ENCODE data around the gene GABARAP.
A peak's percentile ranks its signal among the peaks of the same experiment; 100 is the strongest.

Gene GABARAP

GRCh38 chr17:7283471-7284216 lies 41.4 kb upstream of the GABARAP start:
- Histone ChIP-seq H4K20me1 (ENCODE audit: insufficient read depth, low read length, poor library complexity, severe bottlenecking) (no peaks in the 10 kb centered on the region), H3K79me2 (ENCODE audit: insufficient read depth, low read length) (no peaks in the 10 kb centered on the region), H3K36me3 (ENCODE audit: insufficient read depth, low read length) (no peaks in the 10 kb centered on the region), H3K4me1 (ENCODE audit: insufficient read depth, low read length, poor library complexity, severe bottlenecking) (peaks cover 13% of the 10 kb centered on the region), H3K27me3 (ENCODE audit: insufficient read depth, low read length, poor library complexity, severe bottlenecking) (no peaks in the 10 kb centered on the region), H3K4me3 (ENCODE audit: low read length, poor library complexity, severe bottlenecking) (no peak overlapping the region), H3K4me2 (ENCODE audit: low read depth, low read length, poor library complexity, severe bottlenecking) (no peak overlapping the region), H3F3A (ENCODE audit: low read depth) (0 out of 2 replicates have a peak, but pooled peaks cover 3% of the 10 kb centered on the region), H3K9me3 (ENCODE audit: insufficient read depth, low read depth, low read length) (no peaks in the 10 kb centered on the region), H3K9ac (ENCODE audit: low read depth, low read length, poor library complexity, severe bottlenecking) (no peak overlapping the region), H2AFZ (ENCODE audit: low read length) (no peak overlapping the region), H3K9me2 (replicated peaks; ENCODE audit: low read depth, low read length) (no peaks in the 10 kb centered on the region)
- TF ChIP-seq, protein P1, sequence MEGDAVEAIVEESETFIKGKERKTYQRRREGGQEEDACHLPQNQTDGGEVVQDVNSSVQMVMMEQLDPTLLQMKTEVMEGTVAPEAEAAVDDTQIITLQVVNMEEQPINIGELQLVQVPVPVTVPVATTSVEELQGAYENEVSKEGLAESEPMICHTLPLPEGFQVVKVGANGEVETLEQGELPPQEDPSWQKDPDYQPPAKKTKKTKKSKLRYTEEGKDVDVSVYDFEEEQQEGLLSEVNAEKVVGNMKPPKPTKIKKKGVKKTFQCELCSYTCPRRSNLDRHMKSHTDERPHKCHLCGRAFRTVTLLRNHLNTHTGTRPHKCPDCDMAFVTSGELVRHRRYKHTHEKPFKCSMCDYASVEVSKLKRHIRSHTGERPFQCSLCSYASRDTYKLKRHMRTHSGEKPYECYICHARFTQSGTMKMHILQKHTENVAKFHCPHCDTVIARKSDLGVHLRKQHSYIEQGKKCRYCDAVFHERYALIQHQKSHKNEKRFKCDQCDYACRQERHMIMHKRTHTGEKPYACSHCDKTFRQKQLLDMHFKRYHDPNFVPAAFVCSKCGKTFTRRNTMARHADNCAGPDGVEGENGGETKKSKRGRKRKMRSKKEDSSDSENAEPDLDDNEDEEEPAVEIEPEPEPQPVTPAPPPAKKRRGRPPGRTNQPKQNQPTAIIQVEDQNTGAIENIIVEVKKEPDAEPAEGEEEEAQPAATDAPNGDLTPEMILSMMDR (conservative IDR thresholded peaks at IDR 0.05; ENCODE audit: low read length) = no peak
- TF ChIP-seq EZH2phosphoT487 (IDR thresholded peaks at IDR 0.05; ENCODE audit: borderline replicate concordance) = no peak

GRCh38 chr17:7282752-7283321 lies 40.6 kb upstream of the GABARAP start:
- H3K4me2 ChIP-seq (ENCODE audit: low read depth, low read length, poor library complexity, severe bottlenecking) = no peak overlapping the region
- no peak overlapping the region for H3K9ac ChIP-seq (ENCODE audit: low read depth, low read length, poor library complexity, severe bottlenecking)
- H2AFZ ChIP-seq (ENCODE audit: low read length) = no peak overlapping the region

DNA sequence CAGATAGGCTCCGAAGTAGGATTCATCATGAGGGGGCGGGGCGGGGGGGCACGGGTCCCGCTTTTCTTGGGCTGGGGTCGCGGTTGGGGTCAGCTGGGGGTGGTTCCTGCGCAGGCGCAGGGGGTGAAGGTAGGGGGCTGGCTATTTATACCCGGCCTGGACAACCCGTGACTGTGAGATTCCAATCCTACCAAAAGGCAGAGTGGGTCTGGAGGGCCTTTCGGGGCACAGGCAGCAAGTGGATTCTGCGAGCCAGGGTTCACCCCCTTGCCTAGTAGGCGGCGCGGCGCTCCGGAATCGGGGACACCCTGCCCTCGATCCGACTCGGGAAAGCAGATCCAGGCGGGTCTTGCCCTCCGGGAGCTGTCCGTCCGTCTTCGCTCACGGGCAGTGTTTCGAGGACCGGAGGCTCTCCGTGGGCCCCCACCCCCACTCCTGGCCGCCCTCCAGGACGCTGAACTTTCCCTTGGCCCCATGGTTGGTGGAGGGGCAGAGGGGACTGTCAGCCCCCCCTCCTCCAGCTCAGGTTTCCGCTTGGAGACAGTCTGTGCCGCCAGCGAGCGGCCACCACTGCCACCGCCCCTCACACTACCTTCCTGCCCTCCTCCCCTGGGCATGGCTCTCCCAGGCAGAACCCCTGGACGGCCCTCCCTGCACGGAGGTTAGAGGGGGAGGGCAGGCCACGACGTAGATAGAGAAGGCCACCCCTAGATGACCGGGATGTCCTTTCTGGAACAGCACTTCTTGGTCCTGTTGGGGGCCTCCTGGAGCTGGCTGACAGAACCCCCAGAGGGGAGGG lies 39.9 kb upstream of the GABARAP start:
- H3F3A ChIP-seq (ENCODE audit: low read depth) = 0 out of 2 replicates have a peak, but pooled peaks cover 3% of the 10 kb centered on the region
- peak overlapping the region; percentile 67 for H2AFZ ChIP-seq (ENCODE audit: low read length)
- peak overlapping the region; percentile 90 for H3K4me2 ChIP-seq (ENCODE audit: low read depth, low read length, poor library complexity, severe bottlenecking)
- H3K9me2 ChIP-seq (replicated peaks; ENCODE audit: low read depth, low read length) = no peaks in the 10 kb centered on the region
- H3K36me3 ChIP-seq (ENCODE audit: insufficient read depth, low read length) = no peaks in the 10 kb centered on the region
- H4K20me1 ChIP-seq (ENCODE audit: insufficient read depth, low read length, poor library complexity, severe bottlenecking) = no peaks in the 10 kb centered on the region
- H3K9me3 ChIP-seq (ENCODE audit: insufficient read depth, low read depth, low read length) = no peaks in the 10 kb centered on the region
- no peak for TF ChIP-seq EZH2phosphoT487 (IDR thresholded peaks at IDR 0.05; ENCODE audit: borderline replicate concordance)
- TF ChIP-seq, protein P1 (conservative IDR thresholded peaks at IDR 0.05; ENCODE audit: low read length) = no peak
- peak overlapping the region; percentile 69 for H3K4me3 ChIP-seq (ENCODE audit: low read length, poor library complexity, severe bottlenecking)
- H3K9ac ChIP-seq (ENCODE audit: low read depth, low read length, poor library complexity, severe bottlenecking) = no peak overlapping the region
- H3K4me1 ChIP-seq (ENCODE audit: insufficient read depth, low read length, poor library complexity, severe bottlenecking) = peaks cover 13% of the 10 kb centered on the region
- H3K79me2 ChIP-seq (ENCODE audit: insufficient read depth, low read length) = no peaks in the 10 kb centered on the region
- no peaks in the 10 kb centered on the region for H3K27me3 ChIP-seq (ENCODE audit: insufficient read depth, low read length, poor library complexity, severe bottlenecking)

More at GRCh38 chr17:7282752-7283321, 40.6 kb upstream of the GABARAP start:
- Histone ChIP-seq H3K9me2 (replicated peaks; ENCODE audit: low read depth, low read length) (no peaks in the 10 kb centered on the region), H3K36me3 (ENCODE audit: insufficient read depth, low read length) (no peaks in the 10 kb centered on the region), H3K9me3 (ENCODE audit: insufficient read depth, low read depth, low read length) (no peaks in the 10 kb centered on the region), H3K4me1 (ENCODE audit: insufficient read depth, low read length, poor library complexity, severe bottlenecking) (peaks cover 13% of the 10 kb centered on the region), H3K4me3 (ENCODE audit: low read length, poor library complexity, severe bottlenecking) (no peak overlapping the region), H3K27me3 (ENCODE audit: insufficient read depth, low read length, poor library complexity, severe bottlenecking) (no peaks in the 10 kb centered on the region), H3K79me2 (ENCODE audit: insufficient read depth, low read length) (no peaks in the 10 kb centered on the region), H4K20me1 (ENCODE audit: insufficient read depth, low read length, poor library complexity, severe bottlenecking) (no peaks in the 10 kb centered on the region), H3F3A (ENCODE audit: low read depth) (0 out of 2 replicates have a peak, but pooled peaks cover 3% of the 10 kb centered on the region)
- TF ChIP-seq EZH2phosphoT487 (IDR thresholded peaks at IDR 0.05; ENCODE audit: borderline replicate concordance) = no peak
- TF ChIP-seq, protein P1 (conservative IDR thresholded peaks at IDR 0.05; ENCODE audit: low read length) = no peak
